ENCODE measurements around the gene PNMA8C.

The PNMA8C gene

GRCh38 chr19:46428239-46429135, at the start of gene PNMA8C:
TSS of gene PNMA8C (minus strand) at chr19:46428936. CDS start at chr19:46428359, 577 bp downstream.
- DNase-seq = peak; percentile 35

- no peak for DNase-seq
These were observed 47.2 kb upstream of the PNMA8C start for GRCh38 chr19:46475986-46476385.

GRCh38 chr19:46474211-46474610, 45.5 kb upstream of the PNMA8C start:
- DNase-seq = no peak

- DNase-seq = no peak
These were observed 43.9 kb upstream of the PNMA8C start for GRCh38 chr19:46472592-46472991.

GRCh38 chr19:46471811-46472543, 43.2 kb upstream of the PNMA8C start:
- no peak for DNase-seq

GRCh38 chr19:46471116-46471733, 42.5 kb upstream of the PNMA8C start, which contains the start of gene PNMA8A:
TSS of gene PNMA8A (minus strand) at chr19:46471563. CDS start at chr19:46471035, 528 bp downstream.
- peak; percentile 70 for DNase-seq

GRCh38 chr19:46470376-46470775, 41.6 kb upstream of the PNMA8C start:
- no peak for DNase-seq

GRCh38 chr19:46469541-46470185, 40.9 kb upstream of the PNMA8C start:
- DNase-seq = no peak

GRCh38 chr19:46466536-46467196, 37.9 kb upstream of the PNMA8C start:
- no peak for DNase-seq

GRCh38 chr19:46463516-46463915, 34.8 kb upstream of the PNMA8C start:
- no peak for DNase-seq

GRCh38 chr19:46461537-46461936, 32.8 kb upstream of the PNMA8C start:
- DNase-seq = peak; percentile 40

- DNase-seq = no peak
These were observed 32.2 kb upstream of the PNMA8C start for GRCh38 chr19:46460981-46461380.

GRCh38 chr19:46460055-46460454, 31.3 kb upstream of the PNMA8C start:
- no peak for DNase-seq

- no peak for DNase-seq
These were observed 28.2 kb upstream of the PNMA8C start for GRCh38 chr19:46456930-46457329.

GRCh38 chr19:46454244-46454643, 25.5 kb upstream of the PNMA8C start:
- no peak for DNase-seq

GRCh38 chr19:46453661-46454060, 24.9 kb upstream of the PNMA8C start:
- DNase-seq = no peak

- DNase-seq = no peak
These were observed 23.4 kb upstream of the PNMA8C start for GRCh38 chr19:46452186-46452585.

GRCh38 chr19:46451352-46451751, 22.6 kb upstream of the PNMA8C start:
- DNase-seq = no peak

GRCh38 chr19:46450737-46451136, 22.0 kb upstream of the PNMA8C start:
- no peak for DNase-seq

GRCh38 chr19:46449228-46449627, 20.5 kb upstream of the PNMA8C start:
- DNase-seq = no peak

- DNase-seq = no peak
These were observed 19.9 kb upstream of the PNMA8C start for GRCh38 chr19:46448601-46449000.

- no peak for DNase-seq
These were observed 19.1 kb upstream of the PNMA8C start for GRCh38 chr19:46447824-46448223.
